B cell (primary cell): ENCODE data around the gene C6orf52. TPM values are rescaled to one million over a fixed set of nuclear protein-coding genes. Genes with fewer than 3 reads are reported as not detected.

ENCODE experiments used
- ATAC-seq: fragments of 200-7000 bp; cut with Tn5 transposase; one replicate; pipeline ENCODE4 v1.10.0; 2021; ENCODE audit warnings: low read depth, mild to moderate bottlenecking, moderate number of reproducible peaks, moderate library complexity
- CTCF ChIA-PET: fragments of 350-600 bp; sonication (Branson Sonifier 250); formaldehyde crosslinking; loops from one replicate; lab custom pipeline; 2021; ENCODE audit warnings: antibody characterized with exemption, inconsistent platforms; lab: Charles Lee
- POLR2A ChIA-PET: fragments of 350-600 bp; sonication (Branson Sonifier 250); formaldehyde crosslinking; loops from one replicate; lab custom pipeline; 2021; ENCODE audit warnings: antibody characterized with exemption; lab: Charles Lee
- DNase-seq: peaks from one replicate; pipeline ENCODE4 v3.0.0; 2013
- H2AFZ ChIP-seq: 2 replicates; pipeline ENCODE4 v1.6.1; 2012; ENCODE audit warnings: mild to moderate bottlenecking, low read depth, low read length; ENCODE audit not compliant: insufficient read depth, poor library complexity, severe bottlenecking
- H3K27ac ChIP-seq, 2 donors: 1 replicate in 1 of 2; 2 replicates in 1 of 2; pipeline ENCODE4 v1.5.1; 2012 to 2013; ENCODE audit warnings: low read length in 2 of 2, mild to moderate bottlenecking in 2 of 2, moderate library complexity in 1 of 2
- H3K27me3 ChIP-seq, 4 experiments: fragments of 200-600 bp in 1 of 4; sonication (generic) in 1 of 4; replicated peaks in 1 of 4; 1 replicate in 2 of 4; 2 replicates in 2 of 4; pipeline versions ENCODE4 v1.6.1 to v1.7.0; 2013 to 2016; ENCODE audit warnings: low read length in 3 of 4, mild to moderate bottlenecking in 2 of 4, mixed read lengths in 1 of 4, moderate library complexity in 1 of 4; ENCODE audit not compliant: insufficient read depth in 4 of 4, control insufficient read depth in 3 of 4; ENCODE audit errors: control extremely low read depth in 1 of 4
- H3K36me3 ChIP-seq, 2 experiments: replicated peaks in 1 of 2; 1 replicate in 1 of 2; 2 replicates in 1 of 2; pipeline versions ENCODE4 v1.6.1 to v1.7.1; 2013; ENCODE audit warnings: low read length in 1 of 2; ENCODE audit not compliant: insufficient read depth in 2 of 2, control insufficient read depth in 1 of 2; ENCODE audit errors: control extremely low read depth in 1 of 2, extremely low read depth in 1 of 2
- H3K4me1 ChIP-seq, 2 donors: fragments of 200-600 bp in 1 of 2; sonication (generic) in 1 of 2; 1 replicate in 1 of 2; 2 replicates in 1 of 2; pipeline versions ENCODE4 v1.5.1 to v1.6.1; 2013 to 2017; ENCODE audit warnings: low read length in 2 of 2; ENCODE audit not compliant: control insufficient read depth in 2 of 2, insufficient read depth in 2 of 2
- H3K4me2 ChIP-seq: replicated peaks from 2 replicates; pipeline ENCODE3; 2012; ENCODE audit warnings: mild to moderate bottlenecking, low read depth, low read length; ENCODE audit not compliant: poor library complexity, severe bottlenecking
- H3K4me3 ChIP-seq, 5 experiments: fragments of 200-600 bp in 1 of 5; sonication (generic) in 1 of 5; 1 replicate in 3 of 5; 2 replicates in 2 of 5; pipeline versions ENCODE4 v1.5.1 to v1.7.0; 2011 to 2016; ENCODE audit warnings: low read length in 4 of 5, mild to moderate bottlenecking in 4 of 5, low read depth in 2 of 5, control low read depth in 1 of 5, moderate library complexity in 1 of 5; ENCODE audit not compliant: insufficient read depth in 1 of 5; ENCODE audit errors: control extremely low read depth in 1 of 5, extremely low read depth in 1 of 5
- H3K79me2 ChIP-seq: fragments of 200-600 bp; sonication (generic); one replicate; pipeline ENCODE4 v1.6.0; 2016; ENCODE audit warnings: low read length; ENCODE audit not compliant: control insufficient read depth, insufficient read depth
- H3K9ac ChIP-seq: fragments of 200-600 bp; sonication (generic); 2 replicates; pipeline ENCODE4 v1.6.1; 2017; ENCODE audit warnings: mild to moderate bottlenecking, low read length, moderate library complexity
- H3K9me3 ChIP-seq, 3 donors: one replicate each; pipeline versions ENCODE4 v1.6.1 to v1.7.1; 2013; ENCODE audit warnings: low read length in 2 of 3; ENCODE audit not compliant: control insufficient read depth in 2 of 3, insufficient read depth in 1 of 3; ENCODE audit errors: control extremely low read depth in 1 of 3
- H4K20me1 ChIP-seq: 2 replicates; pipeline ENCODE4 v1.6.0; 2012; ENCODE audit warnings: mild to moderate bottlenecking, low read length; ENCODE audit not compliant: insufficient read depth, control insufficient read depth, poor library complexity, severe bottlenecking
- H3K27ac Mint-ChIP-seq: one replicate; pipeline ENCODE4 v1.8.0; 2021; ENCODE audit warnings: mixed read lengths
- H3K27me3 Mint-ChIP-seq: one replicate; pipeline ENCODE4 v1.8.0; 2021; ENCODE audit warnings: mixed read lengths
- H3K4me1 Mint-ChIP-seq: one replicate; pipeline ENCODE4 v1.8.0; 2021; ENCODE audit warnings: mixed read lengths
- H3K4me3 Mint-ChIP-seq: one replicate; pipeline ENCODE4 v1.8.0; 2021; ENCODE audit warnings: mixed read lengths
- H3K9me3 Mint-ChIP-seq: one replicate; pipeline ENCODE4 v1.8.0; 2022; ENCODE audit warnings: mixed read lengths; ENCODE audit not compliant: insufficient read depth
- CTCF ChIP-seq: fragments of 200-600 bp; IDR thresholded peaks from one replicate; pipeline ENCODE4 v1.8.0; 2022; ENCODE audit warnings: antibody characterized with exemption, mild to moderate bottlenecking
- EZH2 ChIP-seq: IDR thresholded peaks from 2 replicates; pipeline ENCODE4 v1.6.1; 2012; ENCODE audit warnings: borderline replicate concordance, low read depth, mild to moderate bottlenecking, moderate library complexity, low read length; ENCODE audit not compliant: insufficient read depth, poor library complexity, severe bottlenecking
- WGBS: methylation state at CpG from one replicate; pipeline ENCODE4 v1.1.5; 2013; ENCODE audit warnings: missing lambda C conversion rate; ENCODE audit not compliant: insufficient coverage; 5-methylcytosine and 5-hydroxymethylcytosine counted together
- intact Hi-C: fragments of 100-400 bp; cut with micrococcal nuclease; formaldehyde crosslinking; loops from one replicate; pipeline ENCODE4 v1.10.0; 2022
- polyA plus RNA-seq: library from polyadenylated mRNA; depleted of rRNA; stranded (reverse); fragments of >200 nt; gene quantifications from 2 replicates; pipeline ENCODE4 v1.2.3, GENCODE V29; 2012
- total RNA-seq, 2 donors: library from RNA; stranded (reverse); fragments of 120-200 nt in 1 of 2; gene quantifications; 1 replicate in 1 of 2; 2 replicates in 1 of 2; pipeline versions ENCODE4 v1.2.3 to v1.2.4, GENCODE V29; 2013 to 2022

The C6orf52 gene
- total and polyA plus RNA-seq, 2 donors (not counting 1 experiment from before 2014, with no cell fraction given): 0.51 to 1.2 TPM

- no peaks in the 10 kb centered on the region for H3K27me3 ChIP-seq
- ATAC-seq (no peak), DNase-seq (no peak)
- Mint-ChIP-seq H3K4me1 (peaks cover 36% of the 10 kb centered on the region), H3K4me3 (no peak overlapping the region), H3K27me3 (no peaks in the 10 kb centered on the region), H3K27ac (no peak overlapping the region), H3K9me3 (no peaks in the 10 kb centered on the region)
- H2AFZ ChIP-seq: no peak overlapping the region
- H3K79me2 ChIP-seq: no peaks in the 10 kb centered on the region
- H3K36me3 ChIP-seq: no peaks in the 10 kb centered on the region
- 100% methylated on average over 1 of the region's 3 CpGs for WGBS
- ChIA-PET POLR2A (interaction anchor here (1.0 kb wide), 1 partner anchor 116 kb away, joined by 4 read pairs; no protein-coding TSS in a partner anchor), CTCF (no interaction called here)
- no peak overlapping the region for H3K27ac ChIP-seq
- no peak overlapping the region for H3K4me2 ChIP-seq
- peaks cover 23 to 32% of the 10 kb centered on the region in 2 donors for H3K4me1 ChIP-seq
- H3K9ac ChIP-seq: no peak overlapping the region
- TF ChIP-seq CTCF (no peak), EZH2 (no peak)
- H4K20me1 ChIP-seq: no peaks in the 10 kb centered on the region
- intact Hi-C loops: no loop called here
- H3K4me3 ChIP-seq: no peak overlapping the region
- H3K9me3 ChIP-seq: peaks cover 0 to 8% (median 0%) of the 10 kb centered on the region in 3 donors
These were observed 52.9 kb downstream of the C6orf52 start for GRCh38 chr6:10641528-10641927.

GRCh38 chr6:10640412-10640811 lies 54.0 kb downstream of the C6orf52 start:
- no peaks in the 10 kb centered on the region for H4K20me1 ChIP-seq
- no peaks in the 10 kb centered on the region for H3K79me2 ChIP-seq
- peaks cover 23 to 32% of the 10 kb centered on the region in 2 donors for H3K4me1 ChIP-seq
- TF ChIP-seq EZH2 (no peak), CTCF (no peak)
- no peaks in the 10 kb centered on the region for H3K36me3 ChIP-seq
- Mint-ChIP-seq H3K4me1 (peaks cover 36% of the 10 kb centered on the region), H3K27ac (no peak overlapping the region), H3K27me3 (no peaks in the 10 kb centered on the region), H3K4me3 (no peak overlapping the region), H3K9me3 (no peaks in the 10 kb centered on the region)
- ATAC-seq (no peak), DNase-seq (no peak)
- no peak overlapping the region for H2AFZ ChIP-seq
- H3K9ac ChIP-seq: no peak overlapping the region
- H3K27me3 ChIP-seq: no peaks in the 10 kb centered on the region
- intact Hi-C loops: no loop called here
- no peak overlapping the region for H3K27ac ChIP-seq
- H3K4me3 ChIP-seq: no peak overlapping the region
- ChIA-PET POLR2A (no interaction called here), CTCF (no interaction called here)
- H3K4me2 ChIP-seq: no peak overlapping the region
- 96% methylated on average over 5 of the region's 8 CpGs for WGBS
- H3K9me3 ChIP-seq: peaks cover 0 to 4% (median 0%) of the 10 kb centered on the region in 3 donors
